GM12892 (cell line): ENCODE measurements around the gene FAM193A.

ENCODE experiments used
- POLR2A ChIP-seq: IDR thresholded peaks from 2 replicates; pipeline ENCODE4 v1.6.1; 2011; ENCODE audit warnings: low read depth, low read length, control low read depth
- POLR2AphosphoS5 ChIP-seq: IDR thresholded peaks from 2 replicates; pipeline ENCODE4 v1.6.1; 2011; ENCODE audit warnings: low read depth, low read length, control low read depth
- TAF1 ChIP-seq: IDR thresholded peaks from 2 replicates; pipeline ENCODE4 v1.6.1; 2011; ENCODE audit warnings: low read depth, mild to moderate bottlenecking, control low read depth, low read length, borderline replicate concordance

GRCh38 chr4:2512396-2513135 is 23.9 kb upstream of the FAM193A start:
- TF ChIP-seq POLR2A = no peak; the same call in none of the 2 replicates
- no peak for TF ChIP-seq POLR2AphosphoS5
- no peak for TF ChIP-seq TAF1
